ENCODE measurements around the gene SRSF2.

- TF ChIP-seq EZH2 (IDR thresholded peaks at IDR 0.05; ENCODE audit: insufficient read depth, poor library complexity, severe bottlenecking) (no peak), EZH2phosphoT487 (IDR thresholded peaks at IDR 0.05; ENCODE audit: insufficient read depth, low read depth) (no peak)
These were observed 16.9 kb downstream of the SRSF2 start for GRCh38 chr17:76720211-76720610.
